B cell (primary cell): ENCODE data around the gene KYAT1. TPM values are rescaled to one million over a fixed set of nuclear protein-coding genes. Genes with fewer than 3 reads are reported as not detected.

Experiments used
- ATAC-seq: fragments of 200-7000 bp; cut with Tn5 transposase; one replicate; pipeline ENCODE4 v1.10.0; 2021; ENCODE audit warnings: low read depth, mild to moderate bottlenecking, moderate number of reproducible peaks, moderate library complexity
- CTCF ChIA-PET: fragments of 350-600 bp; sonication (Branson Sonifier 250); formaldehyde crosslinking; loops from one replicate; lab custom pipeline; 2021; ENCODE audit warnings: antibody characterized with exemption, inconsistent platforms; lab: Charles Lee
- POLR2A ChIA-PET: fragments of 350-600 bp; sonication (Branson Sonifier 250); formaldehyde crosslinking; loops from one replicate; lab custom pipeline; 2021; ENCODE audit warnings: antibody characterized with exemption; lab: Charles Lee
- DNase-seq: peaks from one replicate; pipeline ENCODE4 v3.0.0; 2013
- H2AFZ ChIP-seq: 2 replicates; pipeline ENCODE4 v1.6.1; 2012; ENCODE audit warnings: mild to moderate bottlenecking, low read depth, low read length; ENCODE audit not compliant: insufficient read depth, poor library complexity, severe bottlenecking
- H3K27ac ChIP-seq, 2 donors: 1 replicate in 1 of 2; 2 replicates in 1 of 2; pipeline ENCODE4 v1.5.1; 2012 to 2013; ENCODE audit warnings: low read length in 2 of 2, mild to moderate bottlenecking in 2 of 2, moderate library complexity in 1 of 2
- H3K27me3 ChIP-seq, 4 experiments: fragments of 200-600 bp in 1 of 4; sonication (generic) in 1 of 4; replicated peaks in 1 of 4; 1 replicate in 2 of 4; 2 replicates in 2 of 4; pipeline versions ENCODE4 v1.6.1 to v1.7.0; 2013 to 2016; ENCODE audit warnings: low read length in 3 of 4, mild to moderate bottlenecking in 2 of 4, mixed read lengths in 1 of 4, moderate library complexity in 1 of 4; ENCODE audit not compliant: insufficient read depth in 4 of 4, control insufficient read depth in 3 of 4; ENCODE audit errors: control extremely low read depth in 1 of 4
- H3K36me3 ChIP-seq, 2 experiments: replicated peaks in 1 of 2; 1 replicate in 1 of 2; 2 replicates in 1 of 2; pipeline versions ENCODE4 v1.6.1 to v1.7.1; 2013; ENCODE audit warnings: low read length in 1 of 2; ENCODE audit not compliant: insufficient read depth in 2 of 2, control insufficient read depth in 1 of 2; ENCODE audit errors: control extremely low read depth in 1 of 2, extremely low read depth in 1 of 2
- H3K4me1 ChIP-seq, 2 donors: fragments of 200-600 bp in 1 of 2; sonication (generic) in 1 of 2; 1 replicate in 1 of 2; 2 replicates in 1 of 2; pipeline versions ENCODE4 v1.5.1 to v1.6.1; 2013 to 2017; ENCODE audit warnings: low read length in 2 of 2; ENCODE audit not compliant: control insufficient read depth in 2 of 2, insufficient read depth in 2 of 2
- H3K4me2 ChIP-seq: replicated peaks from 2 replicates; pipeline ENCODE3; 2012; ENCODE audit warnings: mild to moderate bottlenecking, low read depth, low read length; ENCODE audit not compliant: poor library complexity, severe bottlenecking
- H3K4me3 ChIP-seq, 5 experiments: fragments of 200-600 bp in 1 of 5; sonication (generic) in 1 of 5; 1 replicate in 3 of 5; 2 replicates in 2 of 5; pipeline versions ENCODE4 v1.5.1 to v1.7.0; 2011 to 2016; ENCODE audit warnings: low read length in 4 of 5, mild to moderate bottlenecking in 4 of 5, low read depth in 2 of 5, control low read depth in 1 of 5, moderate library complexity in 1 of 5; ENCODE audit not compliant: insufficient read depth in 1 of 5; ENCODE audit errors: control extremely low read depth in 1 of 5, extremely low read depth in 1 of 5
- H3K79me2 ChIP-seq: fragments of 200-600 bp; sonication (generic); one replicate; pipeline ENCODE4 v1.6.0; 2016; ENCODE audit warnings: low read length; ENCODE audit not compliant: control insufficient read depth, insufficient read depth
- H3K9ac ChIP-seq: fragments of 200-600 bp; sonication (generic); 2 replicates; pipeline ENCODE4 v1.6.1; 2017; ENCODE audit warnings: mild to moderate bottlenecking, low read length, moderate library complexity
- H3K9me3 ChIP-seq, 3 donors: one replicate each; pipeline versions ENCODE4 v1.6.1 to v1.7.1; 2013; ENCODE audit warnings: low read length in 2 of 3; ENCODE audit not compliant: control insufficient read depth in 2 of 3, insufficient read depth in 1 of 3; ENCODE audit errors: control extremely low read depth in 1 of 3
- H4K20me1 ChIP-seq: 2 replicates; pipeline ENCODE4 v1.6.0; 2012; ENCODE audit warnings: mild to moderate bottlenecking, low read length; ENCODE audit not compliant: insufficient read depth, control insufficient read depth, poor library complexity, severe bottlenecking
- H3K27ac Mint-ChIP-seq: one replicate; pipeline ENCODE4 v1.8.0; 2021; ENCODE audit warnings: mixed read lengths
- H3K27me3 Mint-ChIP-seq: one replicate; pipeline ENCODE4 v1.8.0; 2021; ENCODE audit warnings: mixed read lengths
- H3K4me1 Mint-ChIP-seq: one replicate; pipeline ENCODE4 v1.8.0; 2021; ENCODE audit warnings: mixed read lengths
- H3K4me3 Mint-ChIP-seq: one replicate; pipeline ENCODE4 v1.8.0; 2021; ENCODE audit warnings: mixed read lengths
- H3K9me3 Mint-ChIP-seq: one replicate; pipeline ENCODE4 v1.8.0; 2022; ENCODE audit warnings: mixed read lengths; ENCODE audit not compliant: insufficient read depth
- CTCF ChIP-seq: fragments of 200-600 bp; IDR thresholded peaks from one replicate; pipeline ENCODE4 v1.8.0; 2022; ENCODE audit warnings: antibody characterized with exemption, mild to moderate bottlenecking
- EZH2 ChIP-seq: IDR thresholded peaks from 2 replicates; pipeline ENCODE4 v1.6.1; 2012; ENCODE audit warnings: borderline replicate concordance, low read depth, mild to moderate bottlenecking, moderate library complexity, low read length; ENCODE audit not compliant: insufficient read depth, poor library complexity, severe bottlenecking
- WGBS: methylation state at CpG from one replicate; pipeline ENCODE4 v1.1.5; 2013; ENCODE audit warnings: missing lambda C conversion rate; ENCODE audit not compliant: insufficient coverage; 5-methylcytosine and 5-hydroxymethylcytosine counted together
- intact Hi-C: fragments of 100-400 bp; cut with micrococcal nuclease; formaldehyde crosslinking; loops from one replicate; pipeline ENCODE4 v1.10.0; 2022
- polyA plus RNA-seq: library from polyadenylated mRNA; depleted of rRNA; stranded (reverse); fragments of >200 nt; gene quantifications from 2 replicates; pipeline ENCODE4 v1.2.3, GENCODE V29; 2012
- total RNA-seq, 2 donors: library from RNA; stranded (reverse); fragments of 120-200 nt in 1 of 2; gene quantifications; 1 replicate in 1 of 2; 2 replicates in 1 of 2; pipeline versions ENCODE4 v1.2.3 to v1.2.4, GENCODE V29; 2013 to 2022

Gene KYAT1
- total and polyA plus RNA-seq, 2 donors (not counting 1 experiment from before 2014, with no cell fraction given), result 7.0 to 16.2 TPM

GRCh38 chr9:128882677-128883603 lies 1.2 kb upstream of the KYAT1 start:
- H3K27me3 ChIP-seq, result no peaks in the 10 kb centered on the region
- peaks cover 23% of the 10 kb centered on the region for H4K20me1 ChIP-seq
- peak overlapping the region; percentile 88 for H3K27ac Mint-ChIP-seq
- peaks cover 76% of the 10 kb centered on the region for H3K79me2 ChIP-seq
- DNase-seq (no peak), ATAC-seq (no peak)
- POLR2A ChIA-PET, result interaction anchor here (1.6 kb wide), 1 partner anchor 18 kb away, joined by 5 read pairs; no protein-coding TSS in a partner anchor
- H3K36me3 ChIP-seq, result peaks cover 3 to 16% of the 10 kb centered on the region in 2 experiments
- H3K9me3 ChIP-seq, result no peaks in the 10 kb centered on the region
- TF ChIP-seq CTCF (no peak), EZH2 (no peak)
- WGBS, result 0% methylated on average over 7 of the region's 19 CpGs
- H3K4me1 ChIP-seq, result peaks cover 15 to 37% of the 10 kb centered on the region in 2 donors
- CTCF ChIA-PET, result interaction anchor here (2.8 kb wide), 1 partner anchor 46 kb away, joined by 10 read pairs; no protein-coding TSS in a partner anchor
- peak overlapping the region; percentile 93 for H3K4me3 Mint-ChIP-seq
- H3K4me3 ChIP-seq, result peak overlapping the region; percentile 53 to 95 (median 91)
- H3K4me2 ChIP-seq, result peak overlapping the region; percentile 98
- intact Hi-C loops, result loop anchor here (1.0 to 5.0 kb wide), 13 partner anchors 19 to 1166 kb away; partner anchors contain the start of genes DOLK, DOLPP1, NUP188 and ODF2
- H3K27me3 Mint-ChIP-seq, result no peaks in the 10 kb centered on the region
- peak overlapping the region; percentile 50 to 83 for H3K27ac ChIP-seq
- H3K4me1 Mint-ChIP-seq, result peaks cover 38% of the 10 kb centered on the region
- peak overlapping the region; percentile 92 for H2AFZ ChIP-seq
- H3K9me3 Mint-ChIP-seq, result no peaks in the 10 kb centered on the region
- H3K9ac ChIP-seq, result peak overlapping the region; percentile 91
